K562 (cell line): Measurements from ENCODE around the gene KASH5. TPM values are rescaled to one million over a fixed set of nuclear protein-coding genes. Genes with fewer than 3 reads are reported as not detected.

Experiments used
- ATAC-seq: fragments of 200-7000 bp; cut with Tn5 transposase; 3 replicates; pipeline ENCODE4 v1.9.1; 2020; ENCODE audit warnings: moderate library complexity
- BruUV-seq: library from RNA; stranded (reverse); fragments of 400-500 nt; replicated peaks from 2 replicates; lab custom pipeline; 2021; lab: Mats Ljungman, UMichigan
- CTCF ChIA-PET: fragments of 300-600 bp; formaldehyde crosslinking; extraction: SDS; loops from one replicate; lab custom pipeline; 2021; ENCODE audit warnings: low intra/inter-chr PET ratio; lab: Yijun Ruan, JAX
- POLR2A ChIA-PET: fragments of 300-600, 350-650 bp; sonication (Branson Sonifier 250); formaldehyde crosslinking; extraction: SDS; loops from one replicate; lab custom pipeline; 2021; ENCODE audit warnings: antibody characterized with exemption, inconsistent platforms; lab: Yijun Ruan, JAX
- DNase-seq, 4 experiments: peaks; one replicate each; pipeline versions ENCODE4 v3.0.0 to v3.0.0-alpha.2; 2011 to 2018; ENCODE audit warnings: low spot score in 3 of 4, mixed read lengths in 3 of 4; ENCODE audit errors: extremely low read depth in 1 of 4
- FAIRE-seq: peaks from 2 replicates; lab custom pipeline; 2011; peaks lifted over from hg19 to GRCh38; lab: Jason Lieb, UNC
- H2AFZ ChIP-seq: 2 replicates; pipeline ENCODE4 v1.6.0; 2011; ENCODE audit warnings: low read depth, low read length, control low read depth, inconsistent platforms
- H3K27ac ChIP-seq: fragments of 200-600 bp; 3 replicates; pipeline ENCODE4 v1.8.0; 2011; ENCODE audit warnings: low read depth, mild to moderate bottlenecking, control low read depth, inconsistent platforms, low read length, moderate library complexity, mixed read lengths; ENCODE audit errors: extremely low read depth
- H3K27me3 ChIP-seq, 2 experiments: fragments of 300-600 bp in 1 of 2; 2 replicates in 1 of 2; 3 replicates in 1 of 2; pipeline versions ENCODE4 v1.6.0 to v1.8.0; 2011; ENCODE audit warnings: inconsistent platforms in 2 of 2, low read length in 2 of 2, mild to moderate bottlenecking in 1 of 2, mixed read lengths in 1 of 2, moderate library complexity in 1 of 2; ENCODE audit not compliant: control insufficient read depth in 2 of 2, insufficient read depth in 2 of 2
- H3K36me3 ChIP-seq: fragments of 300-600 bp; 3 replicates; pipeline ENCODE4 v1.8.0; 2011; ENCODE audit warnings: mild to moderate bottlenecking, low read length, inconsistent platforms; ENCODE audit not compliant: control insufficient read depth, insufficient read depth
- H3K4me1 ChIP-seq, 2 experiments: fragments of 200-600 bp in 1 of 2; replicated peaks in 1 of 2; 2 replicates in 1 of 2; 3 replicates in 1 of 2; pipeline versions ENCODE4 v1.5.1 to v1.8.0; 2011; ENCODE audit warnings: inconsistent platforms in 2 of 2, low read length in 2 of 2, mild to moderate bottlenecking in 1 of 2, mixed read lengths in 1 of 2, moderate library complexity in 1 of 2; ENCODE audit not compliant: control insufficient read depth in 2 of 2, insufficient read depth in 2 of 2
- H3K4me2 ChIP-seq: 2 replicates; pipeline ENCODE4 v1.6.1; 2011; ENCODE audit warnings: low read length, control low read depth, inconsistent platforms, mixed read lengths; ENCODE audit not compliant: insufficient read depth
- H3K4me3 ChIP-seq: fragments of 200-600 bp; sonication (generic), shearing (Covaris generic); 2 replicates; pipeline ENCODE4 v1.5.1; 2016; ENCODE audit warnings: control low read depth, inconsistent platforms
- H3K79me2 ChIP-seq: fragments of 200-600 bp; 3 replicates; pipeline ENCODE4 v1.8.0; 2011; ENCODE audit warnings: low read length, inconsistent platforms; ENCODE audit not compliant: control insufficient read depth, insufficient read depth
- H3K9ac ChIP-seq, 2 experiments: 2 replicates each; pipeline versions ENCODE4 v1.6.0 to v1.6.1; 2011; ENCODE audit warnings: low read depth in 2 of 2, low read length in 2 of 2, control low read depth in 1 of 2, inconsistent platforms in 1 of 2, mild to moderate bottlenecking in 1 of 2, mixed read lengths in 1 of 2; ENCODE audit not compliant: insufficient read depth in 1 of 2
- H3K9me1 ChIP-seq: one replicate; pipeline ENCODE4 v1.6.0; 2011; ENCODE audit warnings: inconsistent platforms, mild to moderate bottlenecking, low read length, moderate library complexity; ENCODE audit not compliant: control insufficient read depth, insufficient read depth
- H3K9me3 ChIP-seq: replicated peaks from 2 replicates; pipeline ENCODE4 v1.5.1; 2011; ENCODE audit warnings: low read depth, low read length, inconsistent platforms; ENCODE audit not compliant: control insufficient read depth, insufficient read depth
- H4K20me1 ChIP-seq: replicated peaks from 2 replicates; pipeline ENCODE4 v1.6.1; 2011; ENCODE audit warnings: low read length, inconsistent platforms, mixed read lengths; ENCODE audit not compliant: control insufficient read depth, insufficient read depth
- ARID3A ChIP-seq: IDR thresholded peaks from 2 replicates; pipeline ENCODE4 v1.6.1; 2012; ENCODE audit warnings: low read depth, low read length, improper control_type of control experiment, borderline replicate concordance
- BDP1 ChIP-seq: IDR thresholded peaks from 3 replicates; pipeline ENCODE4 v1.6.1; 2011; ENCODE audit not compliant: insufficient read length, insufficient read depth
- CBX3 ChIP-seq, 2 experiments: IDR thresholded peaks; 1 replicate in 1 of 2; 2 replicates in 1 of 2; pipeline ENCODE4 v1.6.1; 2012; ENCODE audit warnings: inconsistent platforms in 2 of 2, low read length in 2 of 2, borderline replicate concordance in 1 of 2, control low read depth in 1 of 2
- EGR1 ChIP-seq: fragments of 450-650 bp; conservative IDR thresholded peaks from 2 replicates; pipeline ENCODE4 v1.6.1; 2017; ENCODE audit warnings: mild to moderate bottlenecking
- FOXA3 ChIP-seq, 2 experiments: fragments of 450-650 bp in 1 of 2; sonication (generic) in 1 of 2; formaldehyde crosslinking; IDR thresholded peaks in 1 of 2; conservative IDR thresholded peaks in 1 of 2; 2 replicates each; pipeline versions ENCODE4 v1.4.0 to v1.8.0; 2020 to 2022; ENCODE audit warnings: mild to moderate bottlenecking in 2 of 2, missing genetic modification reagents in 1 of 2
- FOXK2 ChIP-seq, 2 experiments: fragments of 450-650 bp; IDR thresholded peaks in 1 of 2; conservative IDR thresholded peaks in 1 of 2; 2 replicates each; pipeline ENCODE4 v1.6.1; 2016; ENCODE audit warnings: low read depth in 2 of 2, mild to moderate bottlenecking in 1 of 2
- L3MBTL2 ChIP-seq: fragments of 450-650 bp; IDR thresholded peaks from 2 replicates; pipeline ENCODE4 v1.6.1; 2016; ENCODE audit warnings: mild to moderate bottlenecking, moderate library complexity
- MTA3 ChIP-seq: fragments of 450-650 bp; formaldehyde crosslinking; IDR thresholded peaks from 2 replicates; pipeline ENCODE4 v1.6.1; 2017; ENCODE audit warnings: mild to moderate bottlenecking, borderline replicate concordance
- NCOA1 ChIP-seq: fragments of 450-650 bp; IDR thresholded peaks from 2 replicates; pipeline ENCODE4 v1.6.1; 2016; ENCODE audit warnings: low read depth
- NFE2 ChIP-seq: IDR thresholded peaks from 2 replicates; pipeline ENCODE4 v1.6.1; 2014; ENCODE audit warnings: antibody characterized with exemption, low read depth
- PHF21A ChIP-seq: fragments of 450-650 bp; IDR thresholded peaks from 2 replicates; pipeline ENCODE4 v1.6.1; 2017; ENCODE audit warnings: low read depth, borderline replicate concordance
- RBM15 ChIP-seq: fragments of 200-400 bp; formaldehyde crosslinking; IDR thresholded peaks from 2 replicates; pipeline ENCODE4 v1.6.1; 2018; ENCODE audit warnings: mild to moderate bottlenecking, low read length, moderate library complexity; ENCODE audit not compliant: insufficient read depth
- SMAD4 ChIP-seq: fragments of 250-450 bp; sonication (Bioruptor Pico); conservative IDR thresholded peaks from 2 replicates; pipeline ENCODE4 v1.8.0; 2021; ENCODE audit warnings: inconsistent platforms, mild to moderate bottlenecking, moderate library complexity
- ZNF146 ChIP-seq: IDR thresholded peaks from one replicate; pipeline ENCODE4 v1.6.1; 2018; ENCODE audit warnings: missing compliant biosample characterization; ENCODE audit not compliant: unreplicated experiment
- ZNF639 ChIP-seq, 2 experiments: fragments of 200-800 bp in 1 of 2; sonication (Bioruptor generic) in 1 of 2; sonication (generic) in 1 of 2; formaldehyde crosslinking in 1 of 2; IDR thresholded peaks in 1 of 2; conservative IDR thresholded peaks in 1 of 2; 2 replicates each; pipeline versions ENCODE4 v1.5.0 to v1.6.1; 2016 to 2020; ENCODE audit warnings: missing compliant biosample characterization in 1 of 2, missing genetic modification characterization in 1 of 2, missing genetic modification reagents in 1 of 2
- ZNF695 ChIP-seq: fragments of 450-650 bp; formaldehyde crosslinking; IDR thresholded peaks from 2 replicates; pipeline ENCODE4 v1.4.0; 2020; ENCODE audit warnings: mild to moderate bottlenecking, moderate library complexity
- WGBS: fragments of 100-300 bp; shearing (Covaris generic); methylation state at CpG from one replicate; pipeline ENCODE4 v1.1.6; 2016; ENCODE audit warnings: low coverage, mixed read lengths; ENCODE audit not compliant: insufficient coverage; ENCODE audit errors: missing lambda C conversion rate; 5-methylcytosine and 5-hydroxymethylcytosine counted together
- in situ Hi-C: fragments of 300-500 bp; cut with MboI; formaldehyde crosslinking; loops from 4 replicates; pipeline ENCODE4 v1.15.0; 2018; ENCODE audit warnings: inconsistent platforms, mixed read lengths
- intact Hi-C: fragments of 100-400 bp; cut with micrococcal nuclease; formaldehyde crosslinking; loops from 2 replicates; pipeline ENCODE4 v1.14.2; 2022
- polyA plus RNA-seq, 8 experiments: library from polyadenylated mRNA; depleted of rRNA in 4 of 8; stranded (reverse) in 5 of 8; unstranded in 3 of 8; fragments of >200 nt; fragmentation: Nextera tagmentation in 2 of 8; fragmentation: Illumina TruSeq in 1 of 8; extraction: Ambion mirVana in 2 of 8; extraction: Trizol in 1 of 8; gene quantifications; 2 replicates each; pipeline versions ENCODE4 v1.2.1 to v1.2.3, GENCODE V29; 2011 to 2014; ENCODE audit warnings: inconsistent platforms in 1 of 8, missing spikeins in 1 of 8
- total RNA-seq, 7 experiments: library from RNA; depleted of rRNA in 6 of 7; stranded (reverse); fragments of >200 nt in 6 of 7; fragmentation: Illumina TruSeq in 2 of 7; extraction: Trizol in 2 of 7; gene quantifications; 2 replicates each; pipeline versions ENCODE4 v1.2.1 to v1.2.3, GENCODE V29; 2011 to 2021; ENCODE audit warnings: low replicate concordance in 1 of 7
- TF ChIP-seq, protein P1 (sequence below): sonication (generic); formaldehyde crosslinking; IDR thresholded peaks from 2 replicates; pipeline ENCODE4 v1.8.0; 2022; ENCODE audit warnings: missing genetic modification reagents, mild to moderate bottlenecking, borderline replicate concordance

KASH5 gene
- total and polyA plus RNA-seq, 9 of the 15 experiments (the other 6 are each of a cell fraction or from before 2014, with no cell fraction given), result 0.07 to 0.84 (median 0.34) TPM; not detected in 1

DNA sequence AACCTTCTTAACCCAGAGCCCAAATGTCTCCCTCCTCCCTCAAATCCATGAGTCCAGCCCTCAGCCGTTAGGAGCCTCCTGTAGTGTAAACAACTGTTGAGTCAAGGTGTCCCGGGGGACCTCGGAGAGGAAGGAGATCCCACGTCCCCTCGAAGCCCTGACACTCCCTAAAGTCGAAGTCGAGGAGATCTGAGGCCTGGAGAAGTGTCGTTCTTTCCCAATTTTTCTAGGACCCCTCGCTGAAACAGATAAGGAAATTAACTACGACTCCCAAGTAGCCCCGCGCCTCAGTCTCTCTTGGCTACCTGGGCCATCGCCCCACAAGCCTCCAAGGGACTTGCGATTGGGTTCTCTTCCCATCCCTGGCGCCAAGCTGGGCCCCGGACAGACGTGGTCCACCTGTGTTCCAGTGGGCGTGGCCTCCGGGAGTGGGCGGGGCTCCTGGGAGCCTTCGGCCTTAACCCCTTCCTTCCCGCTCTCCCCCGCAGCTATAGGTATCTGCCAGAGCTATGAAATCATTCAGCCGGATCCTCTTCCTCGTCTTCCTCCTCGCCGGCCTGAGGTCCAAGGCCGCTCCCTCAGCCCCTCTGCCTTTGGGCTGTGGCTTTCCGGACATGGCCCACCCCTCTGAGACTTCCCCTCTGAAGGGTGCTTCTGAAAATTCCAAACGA is 38.0 kb downstream of the KASH5 start:
- Histone ChIP-seq H3K4me1 (peaks cover 56 to 76% of the 10 kb centered on the region in 2 experiments), H3K36me3 (no peaks in the 10 kb centered on the region; the same call in 2 of the 3 replicates), H2AFZ (peak overlapping the region; percentile 83), H3K4me3 (peak overlapping the region; percentile 24), H3K9me1 (no peaks in the 10 kb centered on the region), H4K20me1 (no peaks in the 10 kb centered on the region), H3K27ac (peak overlapping the region; percentile 16; the same call in 1 of the 3 replicates), H3K4me2 (peak overlapping the region; percentile 76), H3K79me2 (peaks cover 6% of the 10 kb centered on the region), H3K27me3 (no peaks in the 10 kb centered on the region), H3K9ac (peak overlapping the region in 1 of 2 experiments; percentile 86; a peak in 3 of 4 replicates), H3K9me3 (no peaks in the 10 kb centered on the region)
- in situ Hi-C loops, result no loop called here
- peak; percentile 57 for ATAC-seq
- POLR2A ChIA-PET, result interaction anchor here (0.6 to 1.4 kb wide), 8 partner anchors 9 to 568 kb away, joined by 3 read pairs; partner anchors contain the start of genes PIH1D1 and PPP1R15A
- peak; percentile 59 for FAIRE-seq
- 4% methylated on average over 30 of the region's 30 CpGs for WGBS
- DNase-seq, result peak; percentile 80 to 86 (median 81)
- CTCF ChIA-PET, result no interaction called here
- intact Hi-C loops, result no loop called here
- no TSS peak for BruUV-seq
- TF ChIP-seq FOXA3 (CRISPR knock-in tag; conservative IDR thresholded peaks at IDR 0.05 in 1 of 2, IDR thresholded peaks at IDR 0.05 in 1 of 2), result 0 out of 4 replicates have a peak, but pooled peaks of 1 of the 2 experiments have one; percentile 44
- no peak for TF ChIP-seq NFE2
- TF ChIP-seq ZNF695 (CRISPR knock-in tag), result no peak
- peak; percentile 57 for TF ChIP-seq L3MBTL2
- TF ChIP-seq PHF21A, result no peak
- TF ChIP-seq FOXK2 (conservative IDR thresholded peaks at IDR 0.05 in 1 of 2, IDR thresholded peaks at IDR 0.05 in 1 of 2; ENCODE audit: low read depth in 2 of 2), result peak; percentile 31 to 55; a peak in 2 of 4 replicates
- no peak for TF ChIP-seq NCOA1
- no peak for TF ChIP-seq CBX3 (IDR thresholded peaks at IDR 0.05; ENCODE audit: borderline replicate concordance in 1 of 2, low read length in 2 of 2)
- no peak for TF ChIP-seq ZNF146 (CRISPR knock-in tag)
- no peak for TF ChIP-seq RBM15
- no peak for TF ChIP-seq SMAD4
- peak; percentile 37; the same call in 1 of the 2 replicates for TF ChIP-seq MTA3
- TF ChIP-seq EGR1, result peak; percentile 53
- TF ChIP-seq, protein P1, sequence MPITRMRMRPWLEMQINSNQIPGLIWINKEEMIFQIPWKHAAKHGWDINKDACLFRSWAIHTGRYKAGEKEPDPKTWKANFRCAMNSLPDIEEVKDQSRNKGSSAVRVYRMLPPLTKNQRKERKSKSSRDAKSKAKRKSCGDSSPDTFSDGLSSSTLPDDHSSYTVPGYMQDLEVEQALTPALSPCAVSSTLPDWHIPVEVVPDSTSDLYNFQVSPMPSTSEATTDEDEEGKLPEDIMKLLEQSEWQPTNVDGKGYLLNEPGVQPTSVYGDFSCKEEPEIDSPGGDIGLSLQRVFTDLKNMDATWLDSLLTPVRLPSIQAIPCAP (CRISPR knock-in tag), result no peak
- no peak for TF ChIP-seq ARID3A
- TF ChIP-seq ZNF639 (CRISPR knock-in tag; conservative IDR thresholded peaks at IDR 0.05 in 1 of 2, IDR thresholded peaks at IDR 0.05 in 1 of 2), result no peak
- no peak for TF ChIP-seq BDP1
